HEK293 (cell line): ENCODE results near the gene MTMR11.

Experiments
- CTCF ChIA-PET: fragments of 350-600 bp; formaldehyde crosslinking; extraction: SDS; loops from one replicate; lab custom pipeline; 2021; ENCODE audit warnings: antibody characterized with exemption; lab: Yijun Ruan, JAX
- POLR2A ChIA-PET: fragments of 300-600 bp; formaldehyde crosslinking; extraction: SDS; loops from one replicate; lab custom pipeline; 2020; ENCODE audit warnings: antibody characterized with exemption, inconsistent platforms; lab: Yijun Ruan, JAX
- H3K27ac ChIP-seq: fragments of 200-500 bp; sonication (Bioruptor generic); 2 replicates; pipeline ENCODE4 v1.5.1; 2014; ENCODE audit warnings: low read depth, low read length, control low read depth, inconsistent platforms; ENCODE audit errors: extremely low read depth
- H3K36me3 ChIP-seq, 2 experiments: fragments of 200-500 bp in 1 of 2; sonication (Bioruptor generic) in 1 of 2; 1 replicate in 1 of 2; 2 replicates in 1 of 2; pipeline ENCODE4 v1.5.1; 2014 to 2017; ENCODE audit warnings: inconsistent platforms in 2 of 2, low read length in 2 of 2; ENCODE audit not compliant: control insufficient read depth in 2 of 2, insufficient read depth in 1 of 2
- H3K4me1 ChIP-seq: fragments of 200-500 bp; sonication (Bioruptor generic); 2 replicates; pipeline ENCODE4 v1.5.1; 2014; ENCODE audit warnings: mild to moderate bottlenecking, low read length, inconsistent platforms; ENCODE audit not compliant: control insufficient read depth, insufficient read depth
- H3K4me3 ChIP-seq: 2 replicates; pipeline ENCODE4 v1.5.1; 2011; ENCODE audit warnings: low read depth, mild to moderate bottlenecking, control low read depth, low read length, moderate library complexity
- H3K9me3 ChIP-seq: fragments of 200-500 bp; sonication (Bioruptor generic); 2 replicates; pipeline ENCODE4 v1.5.1; 2014; ENCODE audit warnings: low read depth, low read length, inconsistent platforms; ENCODE audit not compliant: control insufficient read depth, insufficient read depth
- PRDM1 ChIP-seq: fragments of 450-650 bp; formaldehyde crosslinking; IDR thresholded peaks from 2 replicates; pipeline ENCODE4; 2016; ENCODE audit warnings: missing biosample characterization, missing genetic modification characterization
- SP7 ChIP-seq: fragments of 450-650 bp; formaldehyde crosslinking; IDR thresholded peaks from 2 replicates; pipeline ENCODE4 v1.5.1; 2016; ENCODE audit warnings: missing biosample characterization, missing genetic modification characterization
- TRIM28 ChIP-seq: IDR thresholded peaks from 2 replicates; pipeline ENCODE4 v1.6.1; 2011; ENCODE audit warnings: low read length, control low read depth, borderline replicate concordance
- ZBTB1 ChIP-seq: fragments of 450-650 bp; formaldehyde crosslinking; IDR thresholded peaks from 2 replicates; pipeline ENCODE4 v1.5.1; 2016; ENCODE audit warnings: missing biosample characterization, missing genetic modification characterization
- ZBTB48 ChIP-seq: fragments of 450-650 bp; formaldehyde crosslinking; IDR thresholded peaks from 2 replicates; pipeline ENCODE4 v1.5.1; 2016; ENCODE audit warnings: missing biosample characterization, missing genetic modification characterization
- ZBTB7A ChIP-seq: fragments of 450-650 bp; formaldehyde crosslinking; IDR thresholded peaks from 2 replicates; pipeline ENCODE4 v1.5.1; 2016; ENCODE audit warnings: low read depth, missing biosample characterization, missing genetic modification characterization
- ZEB2 ChIP-seq: fragments of 450-650 bp; formaldehyde crosslinking; IDR thresholded peaks from 2 replicates; pipeline ENCODE4 v1.5.1; 2016; ENCODE audit warnings: missing biosample characterization, missing genetic modification characterization
- ZFP69B ChIP-seq: fragments of 450-650 bp; formaldehyde crosslinking; IDR thresholded peaks from 2 replicates; pipeline ENCODE4 v1.5.1; 2016; ENCODE audit warnings: missing biosample characterization, missing genetic modification characterization
- ZNF155 ChIP-seq: fragments of 450-650 bp; formaldehyde crosslinking; IDR thresholded peaks from 2 replicates; pipeline ENCODE4 v1.5.1; 2016; ENCODE audit warnings: missing biosample characterization, missing genetic modification characterization
- ZNF175 ChIP-seq: fragments of 450-650 bp; formaldehyde crosslinking; IDR thresholded peaks from 2 replicates; pipeline ENCODE4 v1.5.1; 2016; ENCODE audit warnings: missing biosample characterization, missing genetic modification characterization
- ZNF248 ChIP-seq: fragments of 450-650 bp; formaldehyde crosslinking; IDR thresholded peaks from 2 replicates; pipeline ENCODE4 v1.5.1; 2017; ENCODE audit warnings: missing biosample characterization, missing genetic modification characterization
- ZNF274 ChIP-seq, 2 experiments: fragments of 200-500 bp in 1 of 2; fragments of 450-650 bp in 1 of 2; sonication (Bioruptor generic) in 1 of 2; formaldehyde crosslinking in 1 of 2; IDR thresholded peaks; 2 replicates each; pipeline versions ENCODE4 v1.5.1 to v1.6.1; 2014 to 2016; ENCODE audit warnings: borderline replicate concordance in 1 of 2, inconsistent platforms in 1 of 2, low read length in 1 of 2, missing biosample characterization in 1 of 2, missing genetic modification characterization in 1 of 2
- ZNF302 ChIP-seq: fragments of 450-650 bp; formaldehyde crosslinking; IDR thresholded peaks from 2 replicates; pipeline ENCODE4 v1.5.1; 2016; ENCODE audit warnings: missing biosample characterization, missing genetic modification characterization, low read depth
- ZNF404 ChIP-seq: fragments of 450-650 bp; formaldehyde crosslinking; IDR thresholded peaks from 2 replicates; pipeline ENCODE4 v1.5.1; 2017; ENCODE audit warnings: missing biosample characterization, missing genetic modification characterization
- ZNF560 ChIP-seq: fragments of 450-650 bp; formaldehyde crosslinking; IDR thresholded peaks from 2 replicates; pipeline ENCODE4 v1.5.1; 2017; ENCODE audit warnings: missing biosample characterization, missing genetic modification characterization, borderline replicate concordance
- ZNF561 ChIP-seq: fragments of 450-650 bp; IDR thresholded peaks from 2 replicates; pipeline ENCODE4 v1.5.1; 2018; ENCODE audit warnings: missing biosample characterization, missing genetic modification characterization, borderline replicate concordance
- ZNF792 ChIP-seq: fragments of 450-650 bp; formaldehyde crosslinking; IDR thresholded peaks from 2 replicates; pipeline ENCODE4 v1.5.1; 2016; ENCODE audit warnings: missing biosample characterization, missing genetic modification characterization
- TF ChIP-seq, protein P1 (sequence below): fragments of 450-650 bp; formaldehyde crosslinking; IDR thresholded peaks from 2 replicates; pipeline ENCODE4 v1.5.1; 2016; ENCODE audit warnings: missing biosample characterization, missing genetic modification characterization
- TF ChIP-seq, protein P2 (sequence below): fragments of 450-650 bp; formaldehyde crosslinking; IDR thresholded peaks from 2 replicates; pipeline ENCODE4 v1.5.1; 2016; ENCODE audit warnings: missing biosample characterization, missing genetic modification characterization
- TF ChIP-seq, protein P3 (sequence below): fragments of 450-650 bp; formaldehyde crosslinking; IDR thresholded peaks from 2 replicates; pipeline ENCODE4; 2016; ENCODE audit warnings: missing biosample characterization, missing genetic modification characterization
- TF ChIP-seq, protein P4 (sequence below): fragments of 450-650 bp; formaldehyde crosslinking; IDR thresholded peaks from 2 replicates; pipeline ENCODE4 v1.5.1; 2017; ENCODE audit warnings: missing biosample characterization, missing genetic modification characterization
- TF ChIP-seq, protein P5 (sequence below): sonication (generic); formaldehyde crosslinking; IDR thresholded peaks from 2 replicates; pipeline ENCODE4 v1.8.1; 2022; ENCODE audit warnings: mild to moderate bottlenecking, moderate library complexity, missing genetic modification reagents
- TF ChIP-seq, protein P6 (sequence below): fragments of 450-650 bp; IDR thresholded peaks from 2 replicates; pipeline ENCODE4 v1.5.1; 2018; ENCODE audit warnings: missing biosample characterization, mild to moderate bottlenecking, missing genetic modification characterization

Gene MTMR11

DNA sequence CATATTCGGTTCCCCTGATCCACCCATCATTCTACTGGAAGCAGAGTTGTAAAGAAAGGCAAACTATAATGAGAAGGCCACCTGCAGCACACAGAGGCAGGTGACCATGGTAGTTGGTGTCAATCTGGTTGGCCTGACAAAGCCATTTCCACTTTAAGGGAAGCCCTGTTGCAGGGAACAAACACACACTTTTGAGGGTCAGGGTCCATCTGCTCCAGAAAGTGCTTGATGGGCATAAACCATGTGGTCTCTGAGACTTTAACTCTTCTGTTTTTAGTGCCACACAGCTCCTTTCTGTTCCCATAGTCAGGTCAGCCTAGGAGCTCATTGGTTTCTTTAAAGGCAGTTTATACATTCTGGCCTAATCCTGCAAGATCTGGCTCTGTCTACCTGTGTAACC lies 54.8 kb downstream of the MTMR11 start (continued):
- TF ChIP-seq, protein P1, sequence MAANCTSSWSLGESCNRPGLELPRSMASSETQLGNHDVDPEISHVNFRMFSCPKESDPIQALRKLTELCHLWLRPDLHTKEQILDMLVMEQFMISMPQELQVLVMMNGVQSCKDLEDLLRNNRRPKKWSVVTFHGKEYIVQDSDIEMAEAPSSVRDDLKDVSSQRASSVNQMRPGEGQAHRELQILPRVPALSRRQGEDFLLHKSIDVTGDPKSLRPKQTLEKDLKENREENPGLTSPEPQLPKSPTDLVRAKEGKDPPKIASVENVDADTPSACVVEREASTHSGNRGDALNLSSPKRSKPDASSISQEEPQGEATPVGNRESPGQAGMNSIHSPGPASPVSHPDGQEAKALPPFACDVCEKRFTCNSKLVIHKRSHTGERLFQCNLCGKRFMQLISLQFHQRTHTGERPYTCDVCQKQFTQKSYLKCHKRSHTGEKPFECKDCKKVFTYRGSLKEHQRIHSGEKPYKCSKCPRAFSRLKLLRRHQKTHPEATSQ: no peak
- no peak for TF ChIP-seq ZNF560 (tag by site-specific recombination)
- no peak for TF ChIP-seq ZNF274 (IDR thresholded peaks at IDR 0.05; ENCODE audit: low read length)
- no peak for TF ChIP-seq ZNF274 (tag by site-specific recombination; IDR thresholded peaks at IDR 0.05; ENCODE audit: borderline replicate concordance)
- TF ChIP-seq ZNF175 (tag by site-specific recombination): no peak
- TF ChIP-seq, protein P2, sequence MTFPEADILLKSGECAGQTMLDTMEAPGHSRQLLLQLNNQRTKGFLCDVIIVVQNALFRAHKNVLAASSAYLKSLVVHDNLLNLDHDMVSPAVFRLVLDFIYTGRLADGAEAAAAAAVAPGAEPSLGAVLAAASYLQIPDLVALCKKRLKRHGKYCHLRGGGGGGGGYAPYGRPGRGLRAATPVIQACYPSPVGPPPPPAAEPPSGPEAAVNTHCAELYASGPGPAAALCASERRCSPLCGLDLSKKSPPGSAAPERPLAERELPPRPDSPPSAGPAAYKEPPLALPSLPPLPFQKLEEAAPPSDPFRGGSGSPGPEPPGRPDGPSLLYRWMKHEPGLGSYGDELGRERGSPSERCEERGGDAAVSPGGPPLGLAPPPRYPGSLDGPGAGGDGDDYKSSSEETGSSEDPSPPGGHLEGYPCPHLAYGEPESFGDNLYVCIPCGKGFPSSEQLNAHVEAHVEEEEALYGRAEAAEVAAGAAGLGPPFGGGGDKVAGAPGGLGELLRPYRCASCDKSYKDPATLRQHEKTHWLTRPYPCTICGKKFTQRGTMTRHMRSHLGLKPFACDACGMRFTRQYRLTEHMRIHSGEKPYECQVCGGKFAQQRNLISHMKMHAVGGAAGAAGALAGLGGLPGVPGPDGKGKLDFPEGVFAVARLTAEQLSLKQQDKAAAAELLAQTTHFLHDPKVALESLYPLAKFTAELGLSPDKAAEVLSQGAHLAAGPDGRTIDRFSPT (tag by site-specific recombination): no peak
- TF ChIP-seq ZNF155 (tag by site-specific recombination): no peak
- TF ChIP-seq ZNF792 (tag by site-specific recombination): no peak

DNA sequence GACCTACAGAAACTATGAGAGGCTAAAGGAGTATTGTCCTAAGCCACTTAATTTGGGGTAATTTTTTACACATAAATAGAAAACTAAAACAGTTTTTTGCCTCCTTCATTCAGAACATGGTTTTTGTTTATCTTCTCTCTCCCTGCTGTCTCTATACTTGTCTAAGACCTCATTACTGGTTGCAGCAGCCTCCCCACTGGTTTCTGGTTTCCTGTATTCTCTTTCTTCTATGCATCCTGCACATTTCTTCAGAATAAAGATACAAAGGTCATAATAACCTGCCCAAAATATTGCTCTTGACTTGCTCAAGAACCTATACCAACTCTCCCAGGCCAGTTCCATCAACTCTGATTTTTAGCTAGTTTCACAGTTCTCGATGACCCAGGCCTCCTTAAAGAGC lies 57.1 kb downstream of the MTMR11 start:
- no peaks in the 10 kb centered on the region for H3K4me1 ChIP-seq
- H3K4me3 ChIP-seq: no peak overlapping the region
- no peaks in the 10 kb centered on the region for H3K9me3 ChIP-seq
- no peaks in the 10 kb centered on the region for H3K36me3 ChIP-seq
- H3K27ac ChIP-seq: no peak overlapping the region
- ChIA-PET CTCF (no interaction called here), POLR2A (no interaction called here)
- TF ChIP-seq ZNF302 (tag by site-specific recombination) (no peak), ZBTB48 (tag by site-specific recombination) (no peak), PRDM1 (tag by site-specific recombination) (no peak), ZBTB1 (tag by site-specific recombination) (no peak), SP7 (tag by site-specific recombination) (no peak), ZNF248 (tag by site-specific recombination) (no peak), ZEB2 (no peak), ZNF561 (tag by site-specific recombination) (no peak), ZBTB7A (no peak), ZNF404 (tag by site-specific recombination) (no peak), ZFP69B (no peak), TRIM28 (no peak)
- TF ChIP-seq, protein P3, sequence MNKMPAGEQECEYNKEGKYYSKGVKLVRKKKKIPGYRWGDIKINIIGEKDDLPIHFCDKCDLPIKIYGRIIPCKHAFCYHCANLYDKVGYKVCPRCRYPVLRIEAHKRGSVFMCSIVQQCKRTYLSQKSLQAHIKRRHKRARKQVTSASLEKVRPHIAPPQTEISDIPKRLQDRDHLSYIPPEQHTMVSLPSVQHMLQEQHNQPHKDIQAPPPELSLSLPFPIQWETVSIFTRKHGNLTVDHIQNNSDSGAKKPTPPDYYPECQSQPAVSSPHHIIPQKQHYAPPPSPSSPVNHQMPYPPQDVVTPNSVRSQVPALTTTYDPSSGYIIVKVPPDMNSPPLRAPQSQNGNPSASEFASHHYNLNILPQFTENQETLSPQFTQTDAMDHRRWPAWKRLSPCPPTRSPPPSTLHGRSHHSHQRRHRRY (tag by site-specific recombination): no peak
- TF ChIP-seq, protein P4, sequence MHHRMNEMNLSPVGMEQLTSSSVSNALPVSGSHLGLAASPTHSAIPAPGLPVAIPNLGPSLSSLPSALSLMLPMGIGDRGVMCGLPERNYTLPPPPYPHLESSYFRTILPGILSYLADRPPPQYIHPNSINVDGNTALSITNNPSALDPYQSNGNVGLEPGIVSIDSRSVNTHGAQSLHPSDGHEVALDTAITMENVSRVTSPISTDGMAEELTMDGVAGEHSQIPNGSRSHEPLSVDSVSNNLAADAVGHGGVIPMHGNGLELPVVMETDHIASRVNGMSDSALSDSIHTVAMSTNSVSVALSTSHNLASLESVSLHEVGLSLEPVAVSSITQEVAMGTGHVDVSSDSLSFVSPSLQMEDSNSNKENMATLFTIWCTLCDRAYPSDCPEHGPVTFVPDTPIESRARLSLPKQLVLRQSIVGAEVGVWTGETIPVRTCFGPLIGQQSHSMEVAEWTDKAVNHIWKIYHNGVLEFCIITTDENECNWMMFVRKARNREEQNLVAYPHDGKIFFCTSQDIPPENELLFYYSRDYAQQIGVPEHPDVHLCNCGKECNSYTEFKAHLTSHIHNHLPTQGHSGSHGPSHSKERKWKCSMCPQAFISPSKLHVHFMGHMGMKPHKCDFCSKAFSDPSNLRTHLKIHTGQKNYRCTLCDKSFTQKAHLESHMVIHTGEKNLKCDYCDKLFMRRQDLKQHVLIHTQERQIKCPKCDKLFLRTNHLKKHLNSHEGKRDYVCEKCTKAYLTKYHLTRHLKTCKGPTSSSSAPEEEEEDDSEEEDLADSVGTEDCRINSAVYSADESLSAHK: no peak
- TF ChIP-seq, protein P5, sequence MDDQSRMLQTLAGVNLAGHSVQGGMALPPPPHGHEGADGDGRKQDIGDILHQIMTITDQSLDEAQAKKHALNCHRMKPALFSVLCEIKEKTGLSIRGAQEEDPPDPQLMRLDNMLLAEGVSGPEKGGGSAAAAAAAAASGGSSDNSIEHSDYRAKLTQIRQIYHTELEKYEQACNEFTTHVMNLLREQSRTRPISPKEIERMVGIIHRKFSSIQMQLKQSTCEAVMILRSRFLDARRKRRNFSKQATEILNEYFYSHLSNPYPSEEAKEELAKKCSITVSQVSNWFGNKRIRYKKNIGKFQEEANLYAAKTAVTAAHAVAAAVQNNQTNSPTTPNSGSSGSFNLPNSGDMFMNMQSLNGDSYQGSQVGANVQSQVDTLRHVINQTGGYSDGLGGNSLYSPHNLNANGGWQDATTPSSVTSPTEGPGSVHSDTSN (CRISPR knock-in tag): no peak
- TF ChIP-seq, protein P6, sequence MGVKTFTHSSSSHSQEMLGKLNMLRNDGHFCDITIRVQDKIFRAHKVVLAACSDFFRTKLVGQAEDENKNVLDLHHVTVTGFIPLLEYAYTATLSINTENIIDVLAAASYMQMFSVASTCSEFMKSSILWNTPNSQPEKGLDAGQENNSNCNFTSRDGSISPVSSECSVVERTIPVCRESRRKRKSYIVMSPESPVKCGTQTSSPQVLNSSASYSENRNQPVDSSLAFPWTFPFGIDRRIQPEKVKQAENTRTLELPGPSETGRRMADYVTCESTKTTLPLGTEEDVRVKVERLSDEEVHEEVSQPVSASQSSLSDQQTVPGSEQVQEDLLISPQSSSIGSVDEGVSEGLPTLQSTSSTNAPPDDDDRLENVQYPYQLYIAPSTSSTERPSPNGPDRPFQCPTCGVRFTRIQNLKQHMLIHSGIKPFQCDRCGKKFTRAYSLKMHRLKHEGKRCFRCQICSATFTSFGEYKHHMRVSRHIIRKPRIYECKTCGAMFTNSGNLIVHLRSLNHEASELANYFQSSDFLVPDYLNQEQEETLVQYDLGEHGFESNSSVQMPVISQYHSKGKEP (tag by site-specific recombination): no peak
- TF ChIP-seq, protein P2 (tag by site-specific recombination): no peak
